Activated T-cell treated with anti-CD3 and anti-CD28 coated beads, Interleukin-2, amount 50 U/mL, for 48 hours (primary cell): Measurements from ENCODE around the gene CC2D1A.

Experiments used
- DNase-seq, 2 experiments: peaks; one replicate each; pipeline ENCODE4 v3.0.0-alpha.2; 2020

Gene CC2D1A

DNA sequence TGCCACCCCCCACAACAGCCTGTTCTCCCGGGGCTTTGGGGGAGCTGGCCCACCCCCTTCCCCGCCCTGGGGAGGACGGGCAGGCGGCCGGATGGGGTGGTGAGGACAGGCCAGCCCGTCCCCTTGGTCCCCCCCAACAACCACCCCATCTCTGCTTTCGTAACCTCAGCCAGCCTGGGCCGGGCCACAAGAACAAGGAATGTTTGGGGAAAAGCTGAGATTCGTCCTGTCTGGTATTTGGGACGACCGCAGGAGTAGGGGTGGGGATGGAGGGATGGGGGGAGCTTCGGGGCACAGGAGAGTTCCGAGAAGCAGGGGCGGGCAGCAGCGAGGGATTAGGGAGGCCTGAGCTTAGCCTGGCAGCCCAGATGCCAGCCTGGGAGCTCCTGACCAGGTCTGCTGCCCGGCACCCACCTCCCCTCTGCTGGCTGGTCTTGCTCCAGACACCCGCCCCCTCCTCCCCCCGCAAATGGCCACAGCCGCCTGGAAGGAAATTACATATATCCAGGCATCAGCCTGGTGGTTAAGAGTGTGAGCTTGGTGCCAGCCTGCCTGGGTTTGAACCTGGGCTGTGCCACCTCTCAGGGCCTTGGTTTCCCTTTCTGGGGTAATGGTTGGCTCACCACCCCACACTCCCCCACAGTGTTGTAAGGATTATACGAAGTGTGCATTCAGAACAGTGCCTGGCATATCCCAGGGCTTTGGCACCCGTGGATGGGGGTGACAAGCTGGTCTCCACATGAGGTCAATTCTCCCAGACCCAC is 32.5 kb downstream of the CC2D1A start, which contains the start of gene PODNL1:
PODNL1 (minus strand) TSS at position 117 of the 764 bp plus-strand sequence. CDS start 236 bp downstream, outside the sequence.
- DNase-seq, result no peak

DNA sequence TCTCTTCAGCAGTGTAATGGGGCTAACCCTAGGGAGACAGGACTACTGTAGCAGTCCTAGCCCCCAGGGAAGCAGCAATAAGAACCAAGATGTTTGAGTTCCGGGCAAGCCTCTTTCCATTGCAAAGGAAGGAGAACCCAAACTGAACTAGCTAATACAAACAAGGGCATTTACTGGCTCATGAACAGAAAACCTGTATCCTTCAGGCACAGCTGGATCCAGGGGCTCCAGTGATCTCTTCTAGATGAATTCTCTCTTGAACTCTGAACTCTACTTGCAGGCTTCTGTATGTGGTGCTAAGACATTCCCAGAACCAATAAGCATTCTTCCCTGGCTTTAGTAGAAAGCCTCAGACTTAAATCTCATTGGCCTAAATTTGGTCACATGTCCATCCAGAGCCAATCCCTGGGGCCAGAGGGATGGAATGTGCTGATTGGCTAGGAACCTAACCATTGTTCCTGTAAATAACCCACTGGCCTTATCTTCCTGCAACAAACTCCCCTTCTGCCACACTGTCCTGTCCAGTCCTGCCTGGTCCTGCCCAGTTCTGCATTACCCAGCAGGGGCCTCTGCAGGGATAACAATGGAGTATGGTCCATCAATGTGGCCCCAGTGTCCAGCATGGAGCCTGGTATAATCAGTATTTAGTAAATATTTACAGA is 36.2 kb downstream of the CC2D1A start:
- DNase-seq, result no peak

GRCh38 chr19:13946414-13946813 is 40.4 kb downstream of the CC2D1A start:
- no peak for DNase-seq

DNA sequence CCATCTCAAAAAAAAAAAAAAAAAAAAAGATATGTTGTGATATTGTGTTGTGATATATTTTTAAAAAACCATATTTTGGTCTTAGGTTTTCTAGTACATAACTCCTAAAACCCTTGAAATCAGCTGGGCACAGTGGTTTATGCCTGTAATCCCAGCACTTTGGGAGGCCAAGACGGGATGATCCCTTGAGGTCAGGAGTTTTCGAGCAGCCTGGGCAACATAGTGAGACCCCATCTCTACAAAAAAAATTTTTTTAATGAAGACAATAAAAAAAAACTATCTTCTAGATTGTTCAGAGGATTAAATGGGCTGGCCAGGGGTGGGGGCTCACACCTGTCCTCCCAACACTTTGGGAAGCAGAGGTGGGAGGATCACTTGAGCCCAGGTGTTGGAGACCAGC is 45.0 kb downstream of the CC2D1A start:
- DNase-seq, result no peak

DNA sequence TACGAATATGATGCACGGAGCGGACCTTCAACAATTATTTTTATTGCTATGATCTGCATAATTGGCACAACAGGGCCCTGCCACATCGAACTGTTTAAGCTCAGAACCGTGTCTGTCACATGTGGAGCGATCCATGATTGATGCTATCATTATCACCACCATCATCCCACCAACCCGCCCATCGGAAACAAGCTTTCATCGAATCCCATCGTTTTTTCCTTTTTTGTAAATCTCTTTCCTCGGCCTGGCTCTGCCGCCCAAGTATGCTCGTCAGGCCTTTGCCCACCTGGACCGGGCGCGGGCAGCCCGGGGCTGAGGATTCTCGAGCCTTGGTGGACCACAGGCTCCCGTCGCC is 45.8 kb downstream of the CC2D1A start:
- no peak for DNase-seq

- DNase-seq, result peak; percentile 98 to 99
Observed at GRCh38 chr19:13952154-13952930, 46.3 kb downstream of the CC2D1A start, which contains the start of gene DCAF15. DCAF15 (plus strand) TSS chr19:13952509; CDS start chr19:13952513, 4 bp downstream.

GRCh38 chr19:13952931-13953531 is 47.0 kb downstream of the CC2D1A start:
- peak; percentile 34 to 39 for DNase-seq

DNA sequence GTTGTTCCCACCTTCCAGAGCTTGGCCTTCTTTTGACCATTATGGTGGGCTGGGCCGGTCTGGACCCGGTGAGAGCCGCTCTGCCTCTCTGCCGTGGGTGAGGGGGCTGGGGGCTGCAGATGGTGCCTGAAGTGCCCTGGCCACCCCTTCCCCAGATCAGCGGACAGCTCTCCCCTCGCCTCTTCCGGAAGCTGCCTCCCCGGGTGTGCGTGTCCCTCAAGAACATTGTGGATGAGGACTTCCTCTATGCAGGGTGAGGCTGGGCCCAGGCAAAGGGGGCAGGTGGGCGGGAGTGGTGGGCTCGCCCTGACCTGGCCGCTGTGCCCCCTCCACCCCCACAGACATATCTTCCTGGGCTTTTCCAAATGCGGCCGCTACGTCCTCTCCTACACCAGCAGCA is 48.2 kb downstream of the CC2D1A start:
- DNase-seq, result no peak

- DNase-seq, result no peak
Observed at GRCh38 chr19:13955662-13956364, 49.8 kb downstream of the CC2D1A start.

- no peak for DNase-seq
Observed at GRCh38 chr19:13956365-13956744, 50.4 kb downstream of the CC2D1A start.

DNA sequence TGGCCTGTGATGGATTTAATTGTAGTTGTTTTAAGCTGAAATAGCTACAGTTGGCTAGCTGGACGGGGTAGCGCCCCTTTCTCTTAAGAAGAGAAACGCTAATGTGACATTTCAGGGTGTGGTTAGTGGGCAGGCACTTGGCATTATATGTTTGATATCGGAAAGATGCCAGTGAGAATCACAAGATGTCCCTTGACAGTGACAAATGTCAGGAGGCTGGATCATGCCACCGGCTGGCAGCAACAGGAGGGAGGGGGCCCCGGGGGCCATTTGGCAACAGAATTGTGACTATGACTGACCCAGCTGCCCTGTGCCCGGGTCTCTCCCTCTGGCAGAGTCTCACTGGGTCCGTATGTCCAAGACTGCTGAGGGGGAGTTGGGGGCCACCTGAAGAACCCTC is 51.0 kb downstream of the CC2D1A start:
- no peak for DNase-seq

GRCh38 chr19:13958043-13958442 is 52.0 kb downstream of the CC2D1A start:
- DNase-seq, result no peak

- no peak for DNase-seq
Observed at GRCh38 chr19:13959141-13959961, 53.4 kb downstream of the CC2D1A start.

DNA sequence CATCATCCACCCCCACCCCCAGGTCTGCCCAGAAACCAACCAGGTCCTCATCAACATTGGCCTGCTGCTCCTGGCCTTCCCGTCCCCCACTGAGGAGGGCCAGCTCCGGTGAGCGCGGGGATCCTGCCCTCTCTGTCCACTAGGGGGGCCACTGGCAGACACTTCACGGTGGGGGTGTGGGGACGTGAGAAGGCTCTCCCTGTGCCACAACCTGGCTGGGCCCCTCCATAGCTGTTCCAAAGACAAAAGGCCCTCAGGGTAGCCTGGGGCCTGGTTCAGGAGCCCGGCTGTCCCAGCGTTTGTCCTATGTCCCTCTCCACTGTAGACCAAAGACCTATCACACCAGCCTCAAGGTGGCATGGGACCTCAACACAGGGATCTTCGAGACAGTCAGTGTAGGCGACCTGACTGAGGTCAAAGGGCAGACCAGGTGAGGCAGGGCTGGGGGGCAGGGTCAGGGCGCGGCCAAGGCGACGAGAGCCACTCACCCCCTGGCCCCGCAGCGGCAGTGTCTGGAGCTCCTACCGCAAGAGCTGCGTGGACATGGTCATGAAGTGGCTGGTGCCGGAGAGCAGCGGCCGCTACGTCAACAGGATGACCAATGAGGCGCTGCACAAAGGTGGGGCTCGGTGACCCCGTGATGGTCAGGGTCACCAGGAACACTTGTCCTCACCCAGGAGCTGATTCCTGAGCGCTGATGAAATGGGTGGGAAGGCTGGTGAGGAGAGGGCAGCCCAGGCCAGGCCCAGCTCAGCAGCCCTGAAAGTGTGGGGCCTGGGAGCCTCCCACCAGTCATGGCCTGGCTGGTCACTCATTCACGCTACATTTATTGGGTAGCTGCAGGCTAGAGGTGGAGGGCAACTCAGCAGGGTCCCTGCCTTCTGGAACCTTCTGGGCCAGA is 54.2 kb downstream of the CC2D1A start:
- peak in 1 of 2 experiments; percentile 40 for DNase-seq

- no peak for DNase-seq
Observed at GRCh38 chr19:13960863-13961784, 55.1 kb downstream of the CC2D1A start.

DNA sequence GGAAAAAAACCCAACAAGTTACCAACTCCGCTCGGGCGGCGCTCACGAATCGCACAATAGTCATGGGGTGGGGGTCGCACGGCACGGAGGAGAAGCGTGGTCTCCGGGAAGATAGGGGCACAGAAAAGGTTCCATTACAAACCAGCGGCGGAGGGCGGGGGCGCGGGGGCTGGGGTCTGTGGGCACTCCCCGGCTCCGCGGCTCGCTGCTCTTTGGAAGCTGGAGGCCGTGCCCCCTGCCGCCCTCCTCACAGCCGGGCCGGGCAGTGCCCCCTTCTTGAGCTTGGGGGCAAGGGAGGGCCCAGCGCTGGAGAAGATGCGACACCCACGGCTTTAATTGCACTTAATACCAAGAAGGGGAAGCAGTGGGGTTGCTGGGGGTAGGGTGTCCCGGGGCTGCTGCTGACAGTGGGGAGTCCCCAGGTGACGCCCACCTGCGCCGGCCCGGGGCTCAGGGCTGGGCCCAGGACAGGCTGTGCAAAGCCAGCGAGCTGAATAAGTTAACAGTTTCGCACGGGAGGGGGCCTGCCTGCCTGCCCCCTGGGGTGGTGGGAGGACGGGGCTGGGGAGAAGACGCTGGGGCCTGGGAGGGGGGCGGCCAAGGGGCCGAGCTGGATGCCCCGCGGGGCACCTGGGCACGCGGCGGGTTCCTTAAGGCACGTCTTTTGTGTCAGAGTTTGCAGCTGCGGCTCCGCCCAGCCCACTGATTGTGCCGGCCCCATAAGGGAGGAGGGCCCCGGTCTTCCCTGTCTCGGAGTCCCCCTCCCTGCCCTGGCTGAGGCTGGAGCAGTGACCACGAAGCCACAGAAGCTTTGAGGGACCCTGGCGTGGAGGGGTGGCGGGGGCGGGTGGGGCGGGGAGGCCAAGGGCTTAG is 56.1 kb downstream of the CC2D1A start:
- no peak for DNase-seq

- no peak for DNase-seq
Observed at GRCh38 chr19:13962699-13963602, 57.0 kb downstream of the CC2D1A start.
